K562 (cell line): Measurements from ENCODE around the gene LUC7L. TPM values are rescaled to one million over a fixed set of nuclear protein-coding genes. Genes with fewer than 3 reads are reported as not detected.
"Not testable (repeated sequence)": the region's sequence is repeated elsewhere in the genome, so short reads cannot be mapped to it uniquely, and the experiment has no call there.

Experiments used
- ATAC-seq: fragments of 200-7000 bp; cut with Tn5 transposase; 3 replicates; pipeline ENCODE4 v1.9.1; 2020; ENCODE audit warnings: moderate library complexity
- BruUV-seq: library from RNA; stranded (reverse); fragments of 400-500 nt; replicated peaks from 2 replicates; lab custom pipeline; 2021; lab: Mats Ljungman, UMichigan
- CTCF ChIA-PET: fragments of 300-600 bp; formaldehyde crosslinking; extraction: SDS; loops from one replicate; lab custom pipeline; 2021; ENCODE audit warnings: low intra/inter-chr PET ratio; lab: Yijun Ruan, JAX
- POLR2A ChIA-PET: fragments of 300-600, 350-650 bp; sonication (Branson Sonifier 250); formaldehyde crosslinking; extraction: SDS; loops from one replicate; lab custom pipeline; 2021; ENCODE audit warnings: antibody characterized with exemption, inconsistent platforms; lab: Yijun Ruan, JAX
- DNase-seq, 4 experiments: peaks; one replicate each; pipeline versions ENCODE4 v3.0.0 to v3.0.0-alpha.2; 2011 to 2018; ENCODE audit warnings: low spot score in 3 of 4, mixed read lengths in 3 of 4; ENCODE audit errors: extremely low read depth in 1 of 4
- FAIRE-seq: peaks from 2 replicates; lab custom pipeline; 2011; peaks lifted over from hg19 to GRCh38; lab: Jason Lieb, UNC
- H2AFZ ChIP-seq: 2 replicates; pipeline ENCODE4 v1.6.0; 2011; ENCODE audit warnings: low read depth, low read length, control low read depth, inconsistent platforms
- H3K27ac ChIP-seq: fragments of 200-600 bp; 3 replicates; pipeline ENCODE4 v1.8.0; 2011; ENCODE audit warnings: low read depth, mild to moderate bottlenecking, control low read depth, inconsistent platforms, low read length, moderate library complexity, mixed read lengths; ENCODE audit errors: extremely low read depth
- H3K27me3 ChIP-seq, 2 experiments: fragments of 300-600 bp in 1 of 2; 2 replicates in 1 of 2; 3 replicates in 1 of 2; pipeline versions ENCODE4 v1.6.0 to v1.8.0; 2011; ENCODE audit warnings: inconsistent platforms in 2 of 2, low read length in 2 of 2, mild to moderate bottlenecking in 1 of 2, mixed read lengths in 1 of 2, moderate library complexity in 1 of 2; ENCODE audit not compliant: control insufficient read depth in 2 of 2, insufficient read depth in 2 of 2
- H3K36me3 ChIP-seq: fragments of 300-600 bp; 3 replicates; pipeline ENCODE4 v1.8.0; 2011; ENCODE audit warnings: mild to moderate bottlenecking, low read length, inconsistent platforms; ENCODE audit not compliant: control insufficient read depth, insufficient read depth
- H3K4me1 ChIP-seq, 2 experiments: fragments of 200-600 bp in 1 of 2; replicated peaks in 1 of 2; 2 replicates in 1 of 2; 3 replicates in 1 of 2; pipeline versions ENCODE4 v1.5.1 to v1.8.0; 2011; ENCODE audit warnings: inconsistent platforms in 2 of 2, low read length in 2 of 2, mild to moderate bottlenecking in 1 of 2, mixed read lengths in 1 of 2, moderate library complexity in 1 of 2; ENCODE audit not compliant: control insufficient read depth in 2 of 2, insufficient read depth in 2 of 2
- H3K4me2 ChIP-seq: 2 replicates; pipeline ENCODE4 v1.6.1; 2011; ENCODE audit warnings: low read length, control low read depth, inconsistent platforms, mixed read lengths; ENCODE audit not compliant: insufficient read depth
- H3K4me3 ChIP-seq: fragments of 200-600 bp; sonication (generic), shearing (Covaris generic); 2 replicates; pipeline ENCODE4 v1.5.1; 2016; ENCODE audit warnings: control low read depth, inconsistent platforms
- H3K79me2 ChIP-seq: fragments of 200-600 bp; 3 replicates; pipeline ENCODE4 v1.8.0; 2011; ENCODE audit warnings: low read length, inconsistent platforms; ENCODE audit not compliant: control insufficient read depth, insufficient read depth
- H3K9ac ChIP-seq, 2 experiments: 2 replicates each; pipeline versions ENCODE4 v1.6.0 to v1.6.1; 2011; ENCODE audit warnings: low read depth in 2 of 2, low read length in 2 of 2, control low read depth in 1 of 2, inconsistent platforms in 1 of 2, mild to moderate bottlenecking in 1 of 2, mixed read lengths in 1 of 2; ENCODE audit not compliant: insufficient read depth in 1 of 2
- H3K9me1 ChIP-seq: one replicate; pipeline ENCODE4 v1.6.0; 2011; ENCODE audit warnings: inconsistent platforms, mild to moderate bottlenecking, low read length, moderate library complexity; ENCODE audit not compliant: control insufficient read depth, insufficient read depth
- H3K9me3 ChIP-seq: replicated peaks from 2 replicates; pipeline ENCODE4 v1.5.1; 2011; ENCODE audit warnings: low read depth, low read length, inconsistent platforms; ENCODE audit not compliant: control insufficient read depth, insufficient read depth
- H4K20me1 ChIP-seq: replicated peaks from 2 replicates; pipeline ENCODE4 v1.6.1; 2011; ENCODE audit warnings: low read length, inconsistent platforms, mixed read lengths; ENCODE audit not compliant: control insufficient read depth, insufficient read depth
- HEY1 ChIP-seq: fragments of 250-450 bp; sonication (Bioruptor Pico); IDR thresholded peaks from 2 replicates; pipeline ENCODE4 v1.5.0; 2020; ENCODE audit warnings: mild to moderate bottlenecking, moderate library complexity, borderline replicate concordance
- IRF9 ChIP-seq: fragments of 450-650 bp; IDR thresholded peaks from 2 replicates; pipeline ENCODE4 v1.6.1; 2016; ENCODE audit warnings: missing biosample characterization, missing genetic modification characterization
- KAT7 ChIP-seq: sonication (generic); formaldehyde crosslinking; IDR thresholded peaks from 2 replicates; pipeline ENCODE4 v1.8.0; 2022; ENCODE audit warnings: missing genetic modification reagents, mild to moderate bottlenecking, borderline replicate concordance
- NCOR1 ChIP-seq: fragments of 450-650 bp; IDR thresholded peaks from 2 replicates; pipeline ENCODE4 v1.6.1; 2016; ENCODE audit warnings: mild to moderate bottlenecking, moderate library complexity
- NUFIP1 ChIP-seq: fragments of 450-650 bp; IDR thresholded peaks from 2 replicates; pipeline ENCODE4 v1.6.1; 2018; ENCODE audit not compliant: partially characterized antibody
- PCBP2 ChIP-seq: fragments of 200-400 bp; formaldehyde crosslinking; IDR thresholded peaks from 2 replicates; pipeline ENCODE4 v1.6.1; 2018; ENCODE audit warnings: low read length, low read depth, mild to moderate bottlenecking, moderate library complexity; ENCODE audit not compliant: poor library complexity, severe bottlenecking
- PHB2 ChIP-seq: fragments of 450-650 bp; IDR thresholded peaks from 2 replicates; pipeline ENCODE4 v1.6.1; 2017; ENCODE audit warnings: low read depth
- RBM14 ChIP-seq: fragments of 200-400 bp; formaldehyde crosslinking; IDR thresholded peaks from 2 replicates; pipeline ENCODE4 v1.6.1; 2018; ENCODE audit warnings: low read depth, mild to moderate bottlenecking, low read length, moderate library complexity, borderline replicate concordance; ENCODE audit not compliant: insufficient read depth
- RBM34 ChIP-seq: fragments of 200-400 bp; formaldehyde crosslinking; IDR thresholded peaks from 2 replicates; pipeline ENCODE4 v1.6.1; 2018; ENCODE audit warnings: low read length, borderline replicate concordance; ENCODE audit not compliant: insufficient read depth
- SMAD1 ChIP-seq: fragments of 150-350 bp; IDR thresholded peaks from 2 replicates; pipeline ENCODE4 v1.6.1; 2014; ENCODE audit warnings: low read length, low read depth; ENCODE audit not compliant: partially characterized antibody
- SOX6 ChIP-seq: fragments of 450-650 bp; IDR thresholded peaks from 2 replicates; pipeline ENCODE4 v1.6.1; 2014; ENCODE audit warnings: mild to moderate bottlenecking
- ZNF175 ChIP-seq: fragments of 200-800 bp; sonication (Bioruptor generic); IDR thresholded peaks from 2 replicates; pipeline ENCODE4 v1.6.1; 2016; ENCODE audit warnings: low read depth, mild to moderate bottlenecking, missing genetic modification characterization, missing compliant biosample characterization
- WGBS: fragments of 100-300 bp; shearing (Covaris generic); methylation state at CpG from one replicate; pipeline ENCODE4 v1.1.6; 2016; ENCODE audit warnings: low coverage, mixed read lengths; ENCODE audit not compliant: insufficient coverage; ENCODE audit errors: missing lambda C conversion rate; 5-methylcytosine and 5-hydroxymethylcytosine counted together
- in situ Hi-C: fragments of 300-500 bp; cut with MboI; formaldehyde crosslinking; loops from 4 replicates; pipeline ENCODE4 v1.15.0; 2018; ENCODE audit warnings: inconsistent platforms, mixed read lengths
- intact Hi-C: fragments of 100-400 bp; cut with micrococcal nuclease; formaldehyde crosslinking; loops from 2 replicates; pipeline ENCODE4 v1.14.2; 2022
- polyA plus RNA-seq, 8 experiments: library from polyadenylated mRNA; depleted of rRNA in 4 of 8; stranded (reverse) in 5 of 8; unstranded in 3 of 8; fragments of >200 nt; fragmentation: Nextera tagmentation in 2 of 8; fragmentation: Illumina TruSeq in 1 of 8; extraction: Ambion mirVana in 2 of 8; extraction: Trizol in 1 of 8; gene quantifications; 2 replicates each; pipeline versions ENCODE4 v1.2.1 to v1.2.3, GENCODE V29; 2011 to 2014; ENCODE audit warnings: inconsistent platforms in 1 of 8, missing spikeins in 1 of 8
- total RNA-seq, 7 experiments: library from RNA; depleted of rRNA in 6 of 7; stranded (reverse); fragments of >200 nt in 6 of 7; fragmentation: Illumina TruSeq in 2 of 7; extraction: Trizol in 2 of 7; gene quantifications; 2 replicates each; pipeline versions ENCODE4 v1.2.1 to v1.2.3, GENCODE V29; 2011 to 2021; ENCODE audit warnings: low replicate concordance in 1 of 7

The LUC7L gene
- total and polyA plus RNA-seq, 9 of the 15 experiments (the other 6 are each of a cell fraction or from before 2014, with no cell fraction given), result 1.7 to 93.3 (median 59.5) TPM

GRCh38 chr16:212999-213398 is 16.2 kb downstream of the LUC7L start:
- BruUV-seq, result no TSS peak
- 98% methylated on average over 3 of the region's 3 CpGs for WGBS

GRCh38 chr16:211631-212180 is 17.5 kb downstream of the LUC7L start:
- ATAC-seq, H3K4me2 ChIP-seq, FAIRE-seq, H3K4me1 ChIP-seq, DNase-seq, POLR2A ChIA-PET, H3K27me3 ChIP-seq, H4K20me1 ChIP-seq, CTCF ChIA-PET, H3K9me1 ChIP-seq, H3K4me3 ChIP-seq, intact Hi-C loops, H3K27ac ChIP-seq, H3K9me3 ChIP-seq, BruUV-seq, H2AFZ ChIP-seq, in situ Hi-C loops: not testable (repeated sequence)
- Histone ChIP-seq H3K9ac (peak overlapping the region in 1 of 2 experiments; percentile 76; a peak in 2 of 4 replicates), H3K36me3 (peaks cover 92% of the 10 kb centered on the region), H3K79me2 (peaks cover 48% of the 10 kb centered on the region)
- 82% methylated on average over 11 of the region's 14 CpGs for WGBS

More at GRCh38 chr16:212999-213398, 16.2 kb downstream of the LUC7L start:
- no peak overlapping the region for H3K9ac ChIP-seq
- peaks cover 90% of the 10 kb centered on the region for H3K36me3 ChIP-seq
- no peak overlapping the region for H2AFZ ChIP-seq
- H3K79me2 ChIP-seq, result peaks cover 53% of the 10 kb centered on the region
- intact Hi-C loops, result no loop called here
- no peak for TF ChIP-seq ZNF175 (CRISPR knock-in tag)
- no peak for TF ChIP-seq RBM34
- no peak for TF ChIP-seq SOX6
- TF ChIP-seq SMAD1, result no peak
- TF ChIP-seq IRF9 (tag), result no peak
- no peak for TF ChIP-seq PHB2
- no peak for TF ChIP-seq KAT7 (CRISPR knock-in tag)
- no peak for TF ChIP-seq HEY1 (CRISPR knock-in tag)
- TF ChIP-seq PCBP2, result no peak
- TF ChIP-seq NUFIP1, result no peak
- no peak for TF ChIP-seq RBM14
- TF ChIP-seq NCOR1, result no peak
- TF ChIP-seq, all 486 proteins: peak for 0
- Histone ChIP-seq H3K4me3 (no peak overlapping the region), H3K4me1 (peaks cover 0 to 4% of the 10 kb centered on the region in 2 experiments; a peak in 2 of 5 replicates), H3K9me3 (no peaks in the 10 kb centered on the region), H3K27me3 (no peaks in the 10 kb centered on the region), H3K27ac (no peak overlapping the region), H3K4me2 (no peak overlapping the region), H3K9me1 (no peaks in the 10 kb centered on the region), H4K20me1 (no peaks in the 10 kb centered on the region)
- in situ Hi-C loops, result no loop called here
- CTCF ChIA-PET, result no interaction called here
- no peak for FAIRE-seq
- no peak for ATAC-seq
- no peak for DNase-seq
- POLR2A ChIA-PET, result interaction anchor here (0.6 to 1.4 kb wide), 5 partner anchors 8 to 111 kb away, joined by 3 to 5 read pairs (median 4); no protein-coding TSS in a partner anchor
